ENCODE measurements around the gene RHNO1.
A peak's percentile ranks its signal among the peaks of the same experiment; 100 is the strongest.

The RHNO1 gene

DNA sequence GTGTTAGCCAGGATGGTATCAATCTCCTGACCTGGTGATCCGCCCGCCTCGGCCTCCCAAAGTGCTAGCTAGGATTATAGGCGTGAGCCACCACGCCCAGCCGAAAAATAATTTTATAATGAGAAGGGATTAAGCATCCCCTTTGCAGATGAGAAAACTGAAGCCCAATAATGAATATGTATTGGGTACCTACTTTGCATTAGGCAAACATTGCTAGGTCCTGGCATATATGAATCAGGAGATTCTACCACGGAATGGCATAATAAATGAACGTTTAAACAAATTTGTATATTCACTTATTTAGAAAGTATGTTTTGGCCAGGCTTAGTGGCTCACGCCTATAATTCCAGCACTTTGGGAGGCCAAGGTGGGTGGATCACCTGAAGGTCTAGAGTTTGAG is 46.0 kb downstream of the RHNO1 start:
- TF ChIP-seq, protein P1, sequence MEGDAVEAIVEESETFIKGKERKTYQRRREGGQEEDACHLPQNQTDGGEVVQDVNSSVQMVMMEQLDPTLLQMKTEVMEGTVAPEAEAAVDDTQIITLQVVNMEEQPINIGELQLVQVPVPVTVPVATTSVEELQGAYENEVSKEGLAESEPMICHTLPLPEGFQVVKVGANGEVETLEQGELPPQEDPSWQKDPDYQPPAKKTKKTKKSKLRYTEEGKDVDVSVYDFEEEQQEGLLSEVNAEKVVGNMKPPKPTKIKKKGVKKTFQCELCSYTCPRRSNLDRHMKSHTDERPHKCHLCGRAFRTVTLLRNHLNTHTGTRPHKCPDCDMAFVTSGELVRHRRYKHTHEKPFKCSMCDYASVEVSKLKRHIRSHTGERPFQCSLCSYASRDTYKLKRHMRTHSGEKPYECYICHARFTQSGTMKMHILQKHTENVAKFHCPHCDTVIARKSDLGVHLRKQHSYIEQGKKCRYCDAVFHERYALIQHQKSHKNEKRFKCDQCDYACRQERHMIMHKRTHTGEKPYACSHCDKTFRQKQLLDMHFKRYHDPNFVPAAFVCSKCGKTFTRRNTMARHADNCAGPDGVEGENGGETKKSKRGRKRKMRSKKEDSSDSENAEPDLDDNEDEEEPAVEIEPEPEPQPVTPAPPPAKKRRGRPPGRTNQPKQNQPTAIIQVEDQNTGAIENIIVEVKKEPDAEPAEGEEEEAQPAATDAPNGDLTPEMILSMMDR (conservative IDR thresholded peaks at IDR 0.05; ENCODE audit: control insufficient read depth, insufficient read depth, low read depth, low read length), result no peak
- no peak for DNase-seq (ENCODE audit: low read depth)
- no peak overlapping the region for H3K4me3 ChIP-seq (ENCODE audit: control insufficient read depth, low read depth, low read length)

DNA sequence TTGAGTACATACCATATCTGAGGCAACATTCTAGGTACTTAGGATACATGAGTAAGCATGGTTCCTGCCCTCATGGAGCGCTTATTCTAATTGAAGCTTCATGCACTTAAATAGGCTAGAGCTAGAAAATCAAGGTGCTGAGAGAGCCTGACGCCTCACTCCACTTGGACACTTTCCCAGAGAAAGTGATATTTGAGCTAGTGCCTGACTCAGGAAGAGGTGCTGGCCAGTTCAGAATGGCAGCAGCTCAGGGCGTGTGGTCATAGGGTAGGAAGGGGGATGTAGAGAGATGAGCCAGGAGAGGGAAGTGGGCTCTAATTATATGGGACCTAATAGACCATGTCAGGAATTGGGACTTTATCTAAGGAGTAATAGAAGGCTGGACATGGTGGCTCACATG is 47.0 kb downstream of the RHNO1 start:
- TF ChIP-seq, protein P1 (conservative IDR thresholded peaks at IDR 0.05; ENCODE audit: control insufficient read depth, insufficient read depth, low read depth, low read length), result no peak
- DNase-seq (ENCODE audit: low read depth), result peak; percentile 72
- H3K4me3 ChIP-seq (ENCODE audit: control insufficient read depth, low read depth, low read length), result no peak overlapping the region

DNA sequence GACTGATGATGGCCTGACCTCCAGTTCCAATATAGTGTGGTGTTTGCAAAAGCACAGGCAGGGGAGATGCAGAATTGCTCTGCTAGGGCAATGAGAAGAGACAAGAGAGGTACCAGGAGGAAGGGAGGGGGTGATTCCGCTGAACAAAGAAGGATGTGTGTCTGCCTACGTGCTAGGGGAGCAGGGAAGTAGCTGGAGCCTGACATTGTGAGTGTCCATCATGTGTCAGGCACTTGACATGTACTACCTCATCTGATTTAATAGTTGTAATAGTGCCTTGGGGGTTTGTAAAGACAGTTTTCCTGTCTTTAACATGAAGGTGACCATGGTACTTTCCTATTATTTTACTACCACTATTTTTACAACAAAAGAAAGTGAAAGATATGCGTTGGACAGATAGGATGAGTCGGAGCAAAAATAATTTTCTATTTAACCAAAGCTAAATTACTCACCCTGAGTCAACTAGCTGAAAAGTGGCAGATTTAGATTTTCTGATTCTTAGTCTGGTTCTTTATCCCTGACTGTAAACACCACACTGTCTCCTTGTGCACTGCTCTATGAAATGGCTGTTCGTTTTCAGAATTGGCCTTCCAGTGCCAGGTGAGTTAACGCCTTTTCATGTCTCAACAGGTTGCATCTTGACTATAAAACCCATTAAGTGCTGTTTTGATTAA is 48.4 kb downstream of the RHNO1 start:
- no peak overlapping the region for H3K4me3 ChIP-seq (ENCODE audit: control insufficient read depth, low read depth, low read length)
- TF ChIP-seq, protein P1 (conservative IDR thresholded peaks at IDR 0.05; ENCODE audit: control insufficient read depth, insufficient read depth, low read depth, low read length), result no peak
- peak; percentile 42 for DNase-seq (ENCODE audit: low read depth)

DNA sequence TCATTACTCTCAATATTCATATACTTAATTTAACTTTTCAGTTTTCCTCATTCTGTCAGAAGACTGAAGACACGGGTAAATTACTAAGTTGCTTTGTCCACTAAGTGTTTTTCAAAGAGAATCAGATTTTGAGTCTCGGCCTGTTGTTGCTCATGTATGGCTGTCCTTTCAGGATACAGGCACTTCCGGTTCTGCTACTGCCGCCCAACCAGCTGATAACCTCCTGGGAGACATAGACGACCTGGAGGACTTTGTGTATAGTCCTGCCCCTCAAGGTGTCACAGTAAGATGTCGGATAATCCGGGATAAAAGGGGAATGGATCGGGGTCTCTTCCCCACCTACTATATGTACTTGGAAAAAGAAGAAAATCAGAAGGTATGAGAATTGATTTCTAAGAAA is 53.8 kb downstream of the RHNO1 start:
- DNase-seq (ENCODE audit: low read depth), result no peak
- TF ChIP-seq, protein P1 (conservative IDR thresholded peaks at IDR 0.05; ENCODE audit: control insufficient read depth, insufficient read depth, low read depth, low read length), result no peak
- no peak overlapping the region for H3K4me3 ChIP-seq (ENCODE audit: control insufficient read depth, low read depth, low read length)

DNA sequence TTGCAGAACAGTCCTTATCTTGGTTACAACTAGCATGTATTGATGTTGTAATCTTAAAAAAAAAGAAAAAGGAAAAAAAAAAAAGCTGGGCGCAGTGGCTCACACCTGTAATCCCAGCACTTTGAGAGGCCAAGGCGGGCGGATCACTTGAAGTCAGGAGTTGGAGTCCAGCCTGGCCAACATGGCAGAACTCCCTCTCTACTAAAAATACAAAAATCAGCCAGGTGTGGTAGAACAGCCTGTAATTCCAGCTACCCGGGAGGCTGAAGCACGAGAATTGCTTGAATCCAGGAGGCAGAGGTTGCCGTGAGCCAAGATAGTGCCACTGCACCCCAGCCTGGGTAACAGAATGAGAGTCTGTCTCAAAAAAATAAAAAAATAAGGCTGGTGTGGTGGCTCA is 56.6 kb downstream of the RHNO1 start:
- TF ChIP-seq, protein P1 (conservative IDR thresholded peaks at IDR 0.05; ENCODE audit: control insufficient read depth, insufficient read depth, low read depth, low read length), result no peak

DNA sequence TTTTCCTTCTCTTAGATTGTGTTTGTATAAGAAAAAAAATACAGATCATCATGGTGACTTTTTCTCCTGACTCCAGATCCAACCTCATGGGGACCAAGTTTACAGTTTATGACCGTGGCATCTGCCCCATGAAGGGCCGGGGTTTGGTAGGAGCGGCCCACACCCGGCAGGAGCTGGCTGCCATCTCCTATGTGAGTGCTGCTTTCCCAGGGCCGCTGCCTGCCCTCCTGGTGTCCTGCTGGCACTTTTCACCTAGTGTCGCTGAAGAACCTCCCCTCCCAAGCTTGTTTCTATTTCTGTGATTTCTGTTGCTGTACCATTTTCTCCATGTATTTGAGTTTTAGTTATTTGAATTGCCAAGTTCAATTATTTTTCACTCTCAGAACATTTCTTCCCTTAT is 57.3 kb downstream of the RHNO1 start:
- TF ChIP-seq, protein P1 (conservative IDR thresholded peaks at IDR 0.05; ENCODE audit: control insufficient read depth, insufficient read depth, low read depth, low read length), result no peak
- no peak for DNase-seq (ENCODE audit: low read depth)
- H3K4me3 ChIP-seq (ENCODE audit: control insufficient read depth, low read depth, low read length), result no peak overlapping the region

More for the DNA sequence above, 56.6 kb downstream of the RHNO1 start:
- DNase-seq (ENCODE audit: low read depth), result no peak
- H3K4me3 ChIP-seq (ENCODE audit: control insufficient read depth, low read depth, low read length), result no peak overlapping the region

DNA sequence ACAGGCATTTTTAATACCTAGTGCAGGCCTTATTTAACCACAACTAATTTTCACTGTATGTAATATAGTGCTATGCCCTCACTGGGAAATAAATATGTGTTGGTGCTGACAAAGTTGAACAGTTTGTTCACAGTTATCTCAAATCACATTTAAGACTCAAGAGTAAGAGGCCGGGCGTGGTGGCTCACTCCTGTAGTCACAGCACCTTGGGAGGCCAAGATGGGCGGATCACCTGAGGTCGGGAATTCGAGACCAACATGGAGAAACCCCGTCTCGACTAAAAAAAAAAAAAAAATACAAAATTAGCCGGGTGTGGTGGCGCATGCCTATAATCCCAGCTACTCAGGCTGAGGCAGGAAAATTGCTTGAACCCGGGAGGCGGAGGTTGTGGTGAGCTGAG is 59.3 kb downstream of the RHNO1 start:
- H3K4me3 ChIP-seq (ENCODE audit: control insufficient read depth, low read depth, low read length), result no peak overlapping the region
- TF ChIP-seq, protein P1 (conservative IDR thresholded peaks at IDR 0.05; ENCODE audit: control insufficient read depth, insufficient read depth, low read depth, low read length), result no peak
- DNase-seq (ENCODE audit: low read depth), result no peak
